HG03095 (cell line): ENCODE results near the gene SMTNL1.

Experiments used
- ATAC-seq: cut with Tn5 transposase; IDR thresholded peaks from one replicate; pipeline ENCODE4 v1.9.1; 2021; ENCODE audit warnings: moderate library complexity; ENCODE audit not compliant: unreplicated experiment

The SMTNL1 gene

GRCh38 chr11:57536947-57537619, at the start of gene SMTNL1:
Gene SMTNL1 (plus strand): TSS chr11:57537595. CDS start chr11:57542643, 5,048 bp downstream.
- no peak for ATAC-seq

GRCh38 chr11:57487920-57488659, 49.3 kb upstream of the SMTNL1 start:
- ATAC-seq, result no peak

GRCh38 chr11:57490456-57491248, 46.7 kb upstream of the SMTNL1 start:
- no peak for ATAC-seq

- no peak for ATAC-seq
These were observed 45.9 kb upstream of the SMTNL1 start for GRCh38 chr11:57491371-57492061.

- peak; percentile 82 for ATAC-seq
These were observed 43.6 kb upstream of the SMTNL1 start for GRCh38 chr11:57493507-57494503.

GRCh38 chr11:57496109-57496820, 41.1 kb upstream of the SMTNL1 start:
- no peak for ATAC-seq

GRCh38 chr11:57497303-57498247, 39.8 kb upstream of the SMTNL1 start:
- ATAC-seq, result no peak

- ATAC-seq, result no peak
These were observed 38.9 kb upstream of the SMTNL1 start for GRCh38 chr11:57498540-57498939.

- ATAC-seq, result no peak
These were observed 37.9 kb upstream of the SMTNL1 start for GRCh38 chr11:57499413-57499982.

- no peak for ATAC-seq
These were observed 37.4 kb upstream of the SMTNL1 start for GRCh38 chr11:57499983-57500461.

GRCh38 chr11:57500515-57500914, 36.9 kb upstream of the SMTNL1 start:
- no peak for ATAC-seq

- no peak for ATAC-seq
These were observed 36.5 kb upstream of the SMTNL1 start for GRCh38 chr11:57500926-57501325.

GRCh38 chr11:57501953-57502352, 35.4 kb upstream of the SMTNL1 start:
- ATAC-seq, result no peak

GRCh38 chr11:57502376-57502775, 35.0 kb upstream of the SMTNL1 start:
- ATAC-seq, result no peak

- no peak for ATAC-seq
These were observed 34.5 kb upstream of the SMTNL1 start for GRCh38 chr11:57502870-57503269.

GRCh38 chr11:57504511-57504910, 32.9 kb upstream of the SMTNL1 start:
- ATAC-seq, result no peak

- ATAC-seq, result no peak
These were observed 30.9 kb upstream of the SMTNL1 start for GRCh38 chr11:57506522-57506921.
